ENCODE measurements around the gene ZNF878. TPM values are rescaled to one million over a fixed set of nuclear protein-coding genes. Genes with fewer than 3 reads are reported as not detected.

ZNF878 gene
- total RNA-seq, 2 donors from 2014 or later = 0.20 to 0.26 TPM

- Histone ChIP-seq H3K4me1 (no peaks in the 10 kb centered on the region), H3K27ac (no peak overlapping the region), H3K36me3 (peaks cover 79% of the 10 kb centered on the region), H3K4me3 (no peak overlapping the region), H3K27me3 (no peaks in the 10 kb centered on the region), H3K9me3 (peaks cover 68 to 99% of the 10 kb centered on the region in 2 donors)
- TF ChIP-seq CTCF (IDR thresholded peaks at IDR 0.05) = no peak
- no peak for DNase-seq (ENCODE audit: low spot score)
Measured at GRCh38 chr19:12075538-12076139, 22.9 kb upstream of the ZNF878 start.

DNA sequence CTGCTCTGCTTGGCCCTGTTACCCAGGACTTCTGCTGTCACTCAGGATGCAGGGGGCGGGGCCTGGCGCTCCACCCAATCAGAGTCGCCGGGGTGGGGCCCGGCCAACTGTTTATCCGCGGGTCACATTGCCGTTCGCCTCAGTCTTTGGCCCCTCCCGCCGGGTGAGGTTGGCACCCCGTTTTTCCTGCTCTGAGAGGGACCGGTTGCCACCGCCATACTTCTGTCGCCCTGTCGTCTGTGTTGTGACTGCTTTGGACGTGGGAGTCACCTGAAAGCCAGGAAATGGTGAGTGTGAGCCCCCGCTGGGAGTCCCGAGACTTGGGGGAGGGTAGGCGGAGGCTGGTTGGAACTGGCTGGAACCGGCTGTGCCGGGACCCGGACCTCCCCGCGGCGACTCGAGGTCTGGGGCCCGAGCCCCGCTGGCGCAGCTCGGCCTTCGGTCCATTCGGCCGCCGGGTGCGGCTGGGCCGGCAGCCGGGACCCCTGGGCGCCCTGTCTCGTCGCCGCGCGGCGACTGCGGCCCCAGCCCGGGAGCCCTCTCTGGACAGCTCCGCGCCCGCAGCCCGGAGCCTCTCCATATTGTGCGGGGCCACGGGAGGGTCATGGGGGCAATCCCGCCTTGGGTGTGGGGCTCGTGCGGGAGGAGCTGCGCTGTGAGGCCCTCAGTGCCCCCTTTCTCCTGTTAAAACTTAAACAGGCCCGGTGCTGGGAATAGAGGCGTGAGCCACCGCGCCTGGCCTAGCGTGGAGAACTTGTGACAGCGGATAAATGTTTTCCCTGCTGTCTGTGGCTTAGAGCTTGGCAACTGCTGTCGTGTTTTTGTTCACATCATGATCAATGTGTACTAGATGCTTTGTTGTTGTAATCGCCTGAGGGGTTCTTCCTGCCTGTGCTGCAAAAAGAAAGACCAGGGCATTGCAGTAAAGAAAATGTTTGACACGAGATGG, 12.1 kb upstream of the ZNF878 start, which contains the start of gene ZNF844:
ZNF844 (plus strand) TSS at position 142 of the 949 bp plus-strand sequence; CDS start at position 285, 143 bp downstream.
- no peaks in the 10 kb centered on the region for H3K36me3 ChIP-seq
- TF ChIP-seq CTCF (IDR thresholded peaks at IDR 0.05) = no peak
- peak; percentile 99 for DNase-seq (ENCODE audit: low spot score)
- H3K27me3 ChIP-seq = no peaks in the 10 kb centered on the region
- H3K4me3 ChIP-seq = peak within 1 kb of the TSS; percentile 79 to 91
- H3K4me1 ChIP-seq = peaks cover 0 to 26% of the 10 kb centered on the region in 2 donors
- peaks cover 0 to 21% of the 10 kb centered on the region in 2 donors for H3K9me3 ChIP-seq
- peak within 1 kb of the TSS; percentile 93 to 96 for H3K27ac ChIP-seq

GRCh38 chr19:12055784-12056183, 3.0 kb upstream of the ZNF878 start:
- Histone ChIP-seq H3K4me3 (no peak overlapping the region), H3K9me3 (no peaks in the 10 kb centered on the region), H3K27me3 (no peaks in the 10 kb centered on the region), H3K36me3 (no peaks in the 10 kb centered on the region), H3K4me1 (peaks cover 0 to 13% of the 10 kb centered on the region in 2 donors), H3K27ac (no peak overlapping the region)
- TF ChIP-seq CTCF (IDR thresholded peaks at IDR 0.05) = no peak
- no peak for DNase-seq (ENCODE audit: low spot score)

DNA sequence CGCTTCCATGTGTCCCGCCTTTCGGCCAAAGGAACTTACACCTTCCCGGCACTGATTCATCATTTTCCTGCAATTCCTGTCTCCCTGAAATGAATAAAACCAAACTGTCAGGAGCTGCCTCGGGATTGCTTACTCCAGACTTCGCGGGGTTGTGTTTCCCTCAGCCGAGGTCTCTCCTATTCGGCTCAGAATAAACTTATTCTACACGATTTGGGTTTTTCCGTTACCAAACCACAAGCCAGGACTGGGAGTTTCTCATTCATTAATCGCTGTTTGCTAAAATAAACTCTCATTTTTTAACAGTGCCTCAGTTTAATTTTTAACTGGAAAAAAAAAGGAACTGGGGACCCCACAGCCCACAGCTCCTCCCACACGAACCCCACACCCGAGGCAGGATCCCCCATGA, 667 bp downstream of the ZNF878 start:
- peak overlapping the region; percentile 65 to 68 for H3K27ac ChIP-seq
- H3K27me3 ChIP-seq = no peaks in the 10 kb centered on the region
- peak overlapping the region; percentile 58 to 77 for H3K4me3 ChIP-seq
- no peaks in the 10 kb centered on the region for H3K36me3 ChIP-seq
- no peak for DNase-seq (ENCODE audit: low spot score)
- H3K9me3 ChIP-seq = no peaks in the 10 kb centered on the region
- TF ChIP-seq CTCF (IDR thresholded peaks at IDR 0.05) = no peak
- peaks cover 0 to 13% of the 10 kb centered on the region in 2 donors for H3K4me1 ChIP-seq

DNA sequence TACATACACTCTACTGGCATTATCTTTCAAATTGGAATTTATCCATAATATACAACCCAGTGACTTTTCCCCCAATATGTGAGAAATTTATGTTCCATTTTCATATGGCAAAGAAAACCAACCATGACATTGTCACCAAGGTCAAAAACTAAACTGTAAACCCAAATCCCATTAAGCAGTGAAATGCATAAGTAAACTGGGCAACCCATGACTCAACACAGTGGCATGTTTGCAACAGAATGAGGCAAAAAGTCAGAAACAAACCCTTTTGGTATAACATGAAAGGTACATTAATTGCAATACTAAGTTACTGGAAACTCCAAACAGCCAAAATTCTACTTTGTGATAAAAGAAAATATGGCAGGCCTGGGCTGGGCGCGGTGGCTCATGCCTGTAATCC, 4.9 kb downstream of the ZNF878 start:
- Histone ChIP-seq H3K36me3 (no peaks in the 10 kb centered on the region), H3K4me3 (no peak overlapping the region), H3K4me1 (peaks cover 0 to 9% of the 10 kb centered on the region in 2 donors), H3K27me3 (no peaks in the 10 kb centered on the region), H3K9me3 (peaks cover 16 to 29% of the 10 kb centered on the region in 2 donors), H3K27ac (no peak overlapping the region)
- no peak for TF ChIP-seq CTCF (IDR thresholded peaks at IDR 0.05)
- no peak for DNase-seq (ENCODE audit: low spot score)
